ENCODE measurements around the gene CASZ1.

The CASZ1 gene

GRCh38 chr1:10762153-10762523 is 34.3 kb downstream of the CASZ1 start:
- H3K27ac Mint-ChIP-seq: no peak overlapping the region
- H3K4me1 Mint-ChIP-seq: peaks cover 3% of the 10 kb centered on the region
- DNase-seq: no peak
- no peaks in the 10 kb centered on the region for H3K36me3 Mint-ChIP-seq (ENCODE audit: low read depth)
- peaks cover 4% of the 10 kb centered on the region for H3K27me3 Mint-ChIP-seq
- no peak overlapping the region for H3K4me3 Mint-ChIP-seq
- no peaks in the 10 kb centered on the region for H3K9me3 Mint-ChIP-seq
- ATAC-seq: no peak

- H3K27me3 Mint-ChIP-seq: peaks cover 4% of the 10 kb centered on the region
- H3K9me3 Mint-ChIP-seq: no peaks in the 10 kb centered on the region
- no peaks in the 10 kb centered on the region for H3K36me3 Mint-ChIP-seq (ENCODE audit: low read depth)
- no peak overlapping the region for H3K27ac Mint-ChIP-seq
- ATAC-seq (no peak), DNase-seq (no peak)
- H3K4me1 Mint-ChIP-seq: peaks cover 3% of the 10 kb centered on the region
- H3K4me3 Mint-ChIP-seq: no peak overlapping the region
Measured at GRCh38 chr1:10761503-10762152, 34.8 kb downstream of the CASZ1 start.

- Mint-ChIP-seq H3K4me1 (peaks cover 7% of the 10 kb centered on the region), H3K27me3 (peaks cover 4% of the 10 kb centered on the region), H3K36me3 (ENCODE audit: low read depth) (no peaks in the 10 kb centered on the region), H3K9me3 (no peaks in the 10 kb centered on the region), H3K27ac (no peak overlapping the region), H3K4me3 (no peak overlapping the region)
- no peak for DNase-seq
- no peak for ATAC-seq
Measured at GRCh38 chr1:10760566-10761502, 35.6 kb downstream of the CASZ1 start.

GRCh38 chr1:10759413-10760200 is 36.8 kb downstream of the CASZ1 start:
- DNase-seq (no peak), ATAC-seq (no peak)
- Mint-ChIP-seq H3K4me3 (no peak overlapping the region), H3K4me1 (peaks cover 9% of the 10 kb centered on the region), H3K27ac (no peak overlapping the region), H3K9me3 (no peaks in the 10 kb centered on the region), H3K27me3 (peaks cover 2% of the 10 kb centered on the region), H3K36me3 (ENCODE audit: low read depth) (no peaks in the 10 kb centered on the region)

- Mint-ChIP-seq H3K4me3 (no peak overlapping the region), H3K4me1 (peaks cover 9% of the 10 kb centered on the region), H3K36me3 (ENCODE audit: low read depth) (no peaks in the 10 kb centered on the region), H3K27me3 (peaks cover 2% of the 10 kb centered on the region), H3K27ac (no peak overlapping the region), H3K9me3 (no peaks in the 10 kb centered on the region)
- DNase-seq (no peak), ATAC-seq (no peak)
Measured at GRCh38 chr1:10756842-10757241, 39.6 kb downstream of the CASZ1 start.

- ATAC-seq (peak; percentile 82), DNase-seq (peak; percentile 55)
- peaks cover 9% of the 10 kb centered on the region for H3K4me1 Mint-ChIP-seq
- no peak overlapping the region for H3K4me3 Mint-ChIP-seq
- peaks cover 2% of the 10 kb centered on the region for H3K27me3 Mint-ChIP-seq
- no peaks in the 10 kb centered on the region for H3K36me3 Mint-ChIP-seq (ENCODE audit: low read depth)
- no peak overlapping the region for H3K27ac Mint-ChIP-seq
- no peaks in the 10 kb centered on the region for H3K9me3 Mint-ChIP-seq
Measured at GRCh38 chr1:10755970-10756521, 40.4 kb downstream of the CASZ1 start.

- DNase-seq: no peak
- no peak overlapping the region for H3K27ac Mint-ChIP-seq
- peaks cover 9% of the 10 kb centered on the region for H3K4me1 Mint-ChIP-seq
- peaks cover 2% of the 10 kb centered on the region for H3K27me3 Mint-ChIP-seq
- no peak overlapping the region for H3K4me3 Mint-ChIP-seq
- no peak for ATAC-seq
- no peaks in the 10 kb centered on the region for H3K36me3 Mint-ChIP-seq (ENCODE audit: low read depth)
- H3K9me3 Mint-ChIP-seq: no peaks in the 10 kb centered on the region
Measured at GRCh38 chr1:10754568-10755329, 41.7 kb downstream of the CASZ1 start.

- Mint-ChIP-seq H3K27me3 (peaks cover 2% of the 10 kb centered on the region), H3K4me1 (peaks cover 9% of the 10 kb centered on the region), H3K9me3 (no peaks in the 10 kb centered on the region), H3K36me3 (ENCODE audit: low read depth) (no peaks in the 10 kb centered on the region), H3K4me3 (no peak overlapping the region), H3K27ac (no peak overlapping the region)
- DNase-seq (no peak), ATAC-seq (no peak)
Measured at GRCh38 chr1:10753299-10753698, 43.1 kb downstream of the CASZ1 start.

GRCh38 chr1:10751561-10752085 is 44.8 kb downstream of the CASZ1 start:
- Mint-ChIP-seq H3K27ac (no peak overlapping the region), H3K27me3 (no peaks in the 10 kb centered on the region), H3K9me3 (no peaks in the 10 kb centered on the region), H3K36me3 (ENCODE audit: low read depth) (no peaks in the 10 kb centered on the region), H3K4me1 (peaks cover 6% of the 10 kb centered on the region), H3K4me3 (no peak overlapping the region)
- DNase-seq: no peak
- no peak for ATAC-seq

- H3K36me3 Mint-ChIP-seq (ENCODE audit: low read depth): no peaks in the 10 kb centered on the region
- no peaks in the 10 kb centered on the region for H3K27me3 Mint-ChIP-seq
- H3K27ac Mint-ChIP-seq: no peak overlapping the region
- ATAC-seq (no peak), DNase-seq (no peak)
- H3K4me3 Mint-ChIP-seq: no peak overlapping the region
- H3K9me3 Mint-ChIP-seq: no peaks in the 10 kb centered on the region
- peaks cover 6% of the 10 kb centered on the region for H3K4me1 Mint-ChIP-seq
Measured at GRCh38 chr1:10751160-10751559, 45.3 kb downstream of the CASZ1 start.

- no peak for DNase-seq
- no peak overlapping the region for H3K27ac Mint-ChIP-seq
- H3K27me3 Mint-ChIP-seq: peaks cover 3% of the 10 kb centered on the region
- H3K4me3 Mint-ChIP-seq: no peak overlapping the region
- H3K4me1 Mint-ChIP-seq: no peaks in the 10 kb centered on the region
- no peaks in the 10 kb centered on the region for H3K9me3 Mint-ChIP-seq
- H3K36me3 Mint-ChIP-seq (ENCODE audit: low read depth): no peaks in the 10 kb centered on the region
- ATAC-seq: no peak
Measured at GRCh38 chr1:10745886-10746455, 50.5 kb downstream of the CASZ1 start.

- no peaks in the 10 kb centered on the region for H3K9me3 Mint-ChIP-seq
- H3K27ac Mint-ChIP-seq: no peak overlapping the region
- no peaks in the 10 kb centered on the region for H3K4me1 Mint-ChIP-seq
- no peaks in the 10 kb centered on the region for H3K36me3 Mint-ChIP-seq (ENCODE audit: low read depth)
- H3K4me3 Mint-ChIP-seq: no peak overlapping the region
- H3K27me3 Mint-ChIP-seq: peaks cover 3% of the 10 kb centered on the region
- DNase-seq: no peak
- ATAC-seq: no peak
Measured at GRCh38 chr1:10745383-10745782, 51.1 kb downstream of the CASZ1 start.

- H3K4me1 Mint-ChIP-seq: no peaks in the 10 kb centered on the region
- peaks cover 3% of the 10 kb centered on the region for H3K27me3 Mint-ChIP-seq
- DNase-seq: no peak
- H3K27ac Mint-ChIP-seq: no peak overlapping the region
- H3K4me3 Mint-ChIP-seq: no peak overlapping the region
- H3K36me3 Mint-ChIP-seq (ENCODE audit: low read depth): no peaks in the 10 kb centered on the region
- no peak for ATAC-seq
- no peaks in the 10 kb centered on the region for H3K9me3 Mint-ChIP-seq
Measured at GRCh38 chr1:10744654-10745238, 51.7 kb downstream of the CASZ1 start.

Measured in activated naive CD8-positive, alpha-beta T cell treated with anti-CD3 and anti-CD28 coated beads, Interleukin-2, amount 50 U/mL, for 24 hours (primary cell).